HG02588 (cell line): ENCODE data around the gene DOK1.
"Not testable (repeated sequence)": the region's sequence is repeated elsewhere in the genome, so short reads cannot be mapped to it uniquely, and the experiment has no call there.

ENCODE experiments used
- ATAC-seq: cut with Tn5 transposase; IDR thresholded peaks from one replicate; pipeline ENCODE4 v1.9.1; 2021; ENCODE audit warnings: mild to moderate bottlenecking, moderate library complexity; ENCODE audit not compliant: unreplicated experiment

DOK1 gene

GRCh38 chr2:74548285-74548899 lies 6.1 kb upstream of the DOK1 start:
- no peak for ATAC-seq

GRCh38 chr2:74548900-74549826 lies 5.4 kb upstream of the DOK1 start:
- no peak for ATAC-seq

- no peak for ATAC-seq
These were observed 4.3 kb upstream of the DOK1 start for GRCh38 chr2:74550231-74550630.

GRCh38 chr2:74551530-74551929 lies 3.0 kb upstream of the DOK1 start:
- no peak for ATAC-seq

- no peak for ATAC-seq
These were observed 2.3 kb upstream of the DOK1 start for GRCh38 chr2:74551942-74552913.

GRCh38 chr2:74552914-74553811 lies 1.4 kb upstream of the DOK1 start:
- ATAC-seq: no peak

- peak; percentile 35 for ATAC-seq
These were observed 456 bp downstream of the DOK1 start for GRCh38 chr2:74554820-74555531.

- no peak for ATAC-seq
These were observed 1.1 kb downstream of the DOK1 start for GRCh38 chr2:74555610-74556103.

- no peak for ATAC-seq
These were observed 1.6 kb downstream of the DOK1 start for GRCh38 chr2:74556159-74556558.

- no peak for ATAC-seq
These were observed 2.4 kb downstream of the DOK1 start for GRCh38 chr2:74556831-74557370.

- ATAC-seq: no peak
These were observed 4.0 kb downstream of the DOK1 start for GRCh38 chr2:74558284-74559230.

- no peak for ATAC-seq
These were observed 5.4 kb downstream of the DOK1 start for GRCh38 chr2:74559912-74560311.

GRCh38 chr2:74560591-74560990 lies 6.1 kb downstream of the DOK1 start:
- ATAC-seq: no peak

GRCh38 chr2:74561022-74561421 lies 6.5 kb downstream of the DOK1 start:
- not testable (repeated sequence) for ATAC-seq

- no peak for ATAC-seq
These were observed 7.7 kb downstream of the DOK1 start for GRCh38 chr2:74562126-74562775.

GRCh38 chr2:74564222-74564621 lies 9.7 kb downstream of the DOK1 start:
- ATAC-seq: no peak

GRCh38 chr2:74566076-74566753 lies 11.7 kb downstream of the DOK1 start:
- ATAC-seq: no peak
